HCT116 (cell line): Measurements from ENCODE around the gene PRKCA.

Experiments
- CTCF ChIP-seq, 3 experiments: fragments of 200-600 bp in 1 of 3; sonication (generic) in 1 of 3; IDR thresholded peaks in 2 of 3; conservative IDR thresholded peaks in 1 of 3; 2 replicates each; pipeline ENCODE4 v1.5.1; 2012 to 2017; ENCODE audit warnings: low read depth in 2 of 3, low read length in 2 of 3, antibody characterized with exemption in 1 of 3, borderline replicate concordance in 1 of 3, control low read depth in 1 of 3, mild to moderate bottlenecking in 1 of 3, mixed read lengths in 1 of 3, mixed run types in 1 of 3, moderate library complexity in 1 of 3; ENCODE audit not compliant: insufficient read depth in 1 of 3
- EZH2phosphoT487 ChIP-seq: fragments of 200-600 bp; IDR thresholded peaks from 2 replicates; pipeline ENCODE4 v1.6.1; 2018; ENCODE audit warnings: antibody characterized with exemption, borderline replicate concordance
- POLR2A ChIP-seq: IDR thresholded peaks from 2 replicates; pipeline ENCODE4 v1.7.0; 2011; ENCODE audit warnings: borderline replicate concordance; ENCODE audit not compliant: insufficient read depth, insufficient read length; ENCODE audit errors: extremely low read depth

GRCh38 chr17:66357037-66357436 is 54.6 kb downstream of the PRKCA start:
- no peak for TF ChIP-seq CTCF (IDR thresholded peaks at IDR 0.05 in 2 of 3, conservative IDR thresholded peaks at IDR 0.05 in 1 of 3; ENCODE audit: borderline replicate concordance in 1 of 3, insufficient read depth in 1 of 3, low read depth in 2 of 3, low read length in 2 of 3)
- no peak for TF ChIP-seq POLR2A
- no peak for TF ChIP-seq EZH2phosphoT487
